A673 (cell line): ENCODE data around the gene PNMA8C. TPM values are rescaled to one million over a fixed set of nuclear protein-coding genes. Genes with fewer than 3 reads are reported as not detected.

ENCODE experiments used
- BruUV-seq: library from RNA; stranded (reverse); fragments of 400-500 nt; replicated peaks from 2 replicates; lab custom pipeline; 2021; lab: Mats Ljungman, UMichigan
- CTCF ChIA-PET: fragments of 300-600 bp; sonication (Branson Sonifier 250); formaldehyde crosslinking; loops from one replicate; lab custom pipeline; 2022; ENCODE audit warnings: antibody characterized with exemption; lab: Charles Lee
- POLR2A ChIA-PET: fragments of 300-600 bp; sonication (Branson Sonifier 250); formaldehyde crosslinking; loops from one replicate; lab custom pipeline; 2022; ENCODE audit warnings: antibody characterized with exemption; ENCODE audit not compliant: low non-redundant PET; lab: Charles Lee
- DNase-seq: peaks from one replicate; pipeline ENCODE4 v3.0.0-alpha.2; 2015; ENCODE audit warnings: low spot score
- H3K27ac ChIP-seq: fragments of 200-600 bp; sonication (generic); 2 replicates; pipeline ENCODE4 v1.5.1; 2016; ENCODE audit warnings: mixed run types, low read depth, mild to moderate bottlenecking, mixed read lengths, antibody characterized with exemption, low read length; ENCODE audit not compliant: poor library complexity, severe bottlenecking
- H3K27me3 ChIP-seq: fragments of 200-600 bp; sonication (generic); replicated peaks from 2 replicates; pipeline ENCODE4 v1.6.1; 2017; ENCODE audit warnings: mixed run types, low read depth, mild to moderate bottlenecking, mixed read lengths, antibody characterized with exemption, low read length; ENCODE audit not compliant: insufficient read depth, poor library complexity
- H3K36me3 ChIP-seq: fragments of 200-600 bp; sonication (generic); 2 replicates; pipeline ENCODE4 v1.6.1; 2016; ENCODE audit warnings: mixed run types, mild to moderate bottlenecking, mixed read lengths, antibody characterized with exemption, low read length; ENCODE audit not compliant: insufficient read depth, poor library complexity, severe bottlenecking
- H3K4me1 ChIP-seq: fragments of 200-600 bp; sonication (generic); 2 replicates; pipeline ENCODE4 v1.6.1; 2017; ENCODE audit warnings: mixed run types, mild to moderate bottlenecking, mixed read lengths, antibody characterized with exemption, low read length; ENCODE audit not compliant: insufficient read depth, poor library complexity, severe bottlenecking
- H3K4me3 ChIP-seq: fragments of 200-600 bp; sonication (generic); 2 replicates; pipeline ENCODE4 v1.5.1; 2016; ENCODE audit warnings: low read depth, mixed run types, mild to moderate bottlenecking, mixed read lengths, low read length; ENCODE audit not compliant: poor library complexity, severe bottlenecking
- H3K9me3 ChIP-seq: fragments of 200-600 bp; sonication (generic); 2 replicates; pipeline ENCODE4 v1.6.1; 2016; ENCODE audit warnings: mixed run types, low read depth, mild to moderate bottlenecking, mixed read lengths, antibody characterized with exemption, low read length; ENCODE audit not compliant: poor library complexity, severe bottlenecking
- CTCF ChIP-seq: fragments of 300-800, 200-600 bp; sonication (generic); conservative IDR thresholded peaks from 2 replicates; pipeline ENCODE4 v1.5.1; 2017; ENCODE audit warnings: low read depth, mild to moderate bottlenecking, antibody characterized with exemption, low read length, moderate library complexity, mixed read lengths
- EZH2 ChIP-seq: fragments of 200-600 bp; sonication (generic); IDR thresholded peaks from 2 replicates; pipeline ENCODE4 v1.6.1; 2017; ENCODE audit warnings: borderline replicate concordance, low read depth, mild to moderate bottlenecking, mixed read lengths, antibody characterized with exemption, low read length; ENCODE audit not compliant: poor library complexity, severe bottlenecking
- intact Hi-C: fragments of 100-400 bp; cut with micrococcal nuclease; formaldehyde crosslinking; loops from one replicate; pipeline ENCODE4 v1.10.0; 2022; ENCODE audit not compliant: unreplicated experiment
- total RNA-seq: library from RNA; stranded (reverse); gene quantifications from 2 replicates; pipeline ENCODE4 v1.2.3, GENCODE V29; 2021

Gene PNMA8C
- total RNA-seq, 1 experiment from 2014 or later: not detected

- ChIA-PET CTCF (interaction anchor here (0.6 kb wide), 1 partner anchor 11 kb away, joined by 11 read pairs; no protein-coding TSS in a partner anchor), POLR2A (no interaction called here)
- peak overlapping the region; percentile 80 for H3K4me3 ChIP-seq
- TF ChIP-seq EZH2: no peak
- TF ChIP-seq CTCF: no peak
- no peaks in the 10 kb centered on the region for H3K9me3 ChIP-seq
- intact Hi-C loops: no loop called here
- H3K36me3 ChIP-seq: peaks cover 5% of the 10 kb centered on the region
- H3K4me1 ChIP-seq: peaks cover 49% of the 10 kb centered on the region
- BruUV-seq: no TSS peak
- H3K27me3 ChIP-seq: no peaks in the 10 kb centered on the region
- H3K27ac ChIP-seq: peak overlapping the region; percentile 88
- no peak for DNase-seq
Measured at GRCh38 chr19:46411088-46411924, 17.4 kb downstream of the PNMA8C start.

DNA sequence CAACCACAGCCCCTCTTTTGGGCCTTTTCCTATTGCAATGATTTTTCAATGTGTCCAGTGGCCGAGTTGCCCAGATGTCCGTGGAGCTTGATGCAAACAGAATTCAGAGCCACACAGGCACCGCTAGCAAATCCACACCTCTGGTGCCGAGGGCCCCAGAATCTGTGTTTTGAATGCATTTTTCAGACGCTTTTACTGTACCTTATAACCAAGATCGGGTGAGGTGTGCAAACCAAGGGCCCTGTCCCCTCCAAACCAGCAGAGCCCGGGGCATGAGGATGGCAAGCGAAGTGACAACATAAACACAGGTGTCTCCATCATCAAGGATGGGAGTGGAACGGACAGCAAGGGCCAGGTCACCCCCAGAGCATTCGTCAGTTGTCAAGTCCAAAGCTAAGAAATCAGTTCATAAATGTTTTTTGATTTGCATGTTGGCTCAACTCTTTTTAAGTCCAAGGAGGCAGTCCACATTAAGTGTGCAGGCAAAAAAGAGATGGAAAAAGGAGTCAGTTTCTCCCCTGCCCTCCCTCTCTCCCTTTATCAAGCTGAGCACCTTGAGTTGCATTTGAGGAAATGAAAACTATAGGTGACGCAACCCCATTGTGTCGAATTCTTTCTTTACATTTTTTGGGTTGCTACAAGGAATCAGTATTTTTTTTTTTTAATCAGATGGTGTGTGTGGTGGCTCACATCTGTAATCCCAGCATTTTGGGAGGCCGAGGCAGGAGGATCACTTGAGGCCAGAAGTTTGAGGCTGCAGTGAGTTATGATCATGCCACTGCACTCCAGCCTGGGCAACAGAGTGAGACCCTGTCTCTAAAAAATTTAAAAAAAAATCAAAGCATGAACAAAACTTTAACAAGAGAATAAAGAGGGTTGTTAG is 18.3 kb downstream of the PNMA8C start:
- DNase-seq: no peak
- peak overlapping the region; percentile 88 for H3K27ac ChIP-seq
- H3K4me3 ChIP-seq: peak overlapping the region; percentile 80
- BruUV-seq: no TSS peak
- POLR2A ChIA-PET: no interaction called here
- H3K27me3 ChIP-seq: no peaks in the 10 kb centered on the region
- peaks cover 40% of the 10 kb centered on the region for H3K4me1 ChIP-seq
- CTCF ChIA-PET: interaction anchor here (0.6 kb wide), 1 partner anchor 10 kb away, joined by 11 read pairs; no protein-coding TSS in a partner anchor
- intact Hi-C loops: no loop called here
- TF ChIP-seq EZH2: no peak
- TF ChIP-seq CTCF: no peak
- H3K9me3 ChIP-seq: no peaks in the 10 kb centered on the region
- H3K36me3 ChIP-seq: peaks cover 5% of the 10 kb centered on the region

DNA sequence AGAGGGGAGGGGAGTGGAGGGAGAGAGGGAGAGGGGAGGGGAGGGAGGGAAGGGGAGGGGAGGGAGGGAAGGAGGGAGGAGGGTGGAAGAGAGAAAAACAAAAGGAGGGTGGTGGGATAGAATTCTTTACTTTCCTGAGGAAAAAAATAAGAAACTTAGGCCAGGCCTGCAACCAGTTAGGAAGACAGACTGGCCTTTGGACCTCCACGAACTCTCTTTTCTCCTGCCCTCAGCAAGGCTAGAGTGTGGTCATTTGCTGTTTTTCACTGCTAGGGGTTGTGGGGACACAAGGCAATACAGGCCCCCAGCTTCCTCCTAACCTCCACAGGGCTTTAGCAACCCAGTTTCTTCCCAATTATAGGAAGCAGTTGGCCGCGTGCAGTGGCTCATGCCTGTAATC is 19.5 kb downstream of the PNMA8C start:
- no peak overlapping the region for H3K27ac ChIP-seq
- CTCF ChIA-PET: no interaction called here
- H3K36me3 ChIP-seq: peaks cover 5% of the 10 kb centered on the region
- intact Hi-C loops: no loop called here
- POLR2A ChIA-PET: no interaction called here
- H3K4me3 ChIP-seq: no peak overlapping the region
- no peaks in the 10 kb centered on the region for H3K27me3 ChIP-seq
- peaks cover 45% of the 10 kb centered on the region for H3K4me1 ChIP-seq
- no peaks in the 10 kb centered on the region for H3K9me3 ChIP-seq
- no peak for DNase-seq
- no TSS peak for BruUV-seq
- TF ChIP-seq CTCF (no peak), EZH2 (no peak)
